ENCODE results near the gene MAZ.
A peak's percentile ranks its signal among the peaks of the same experiment; 100 is the strongest.
"Not testable (repeated sequence)": the region's sequence is repeated elsewhere in the genome, so short reads cannot be mapped to it uniquely, and the experiment has no call there.

MAZ gene

DNA sequence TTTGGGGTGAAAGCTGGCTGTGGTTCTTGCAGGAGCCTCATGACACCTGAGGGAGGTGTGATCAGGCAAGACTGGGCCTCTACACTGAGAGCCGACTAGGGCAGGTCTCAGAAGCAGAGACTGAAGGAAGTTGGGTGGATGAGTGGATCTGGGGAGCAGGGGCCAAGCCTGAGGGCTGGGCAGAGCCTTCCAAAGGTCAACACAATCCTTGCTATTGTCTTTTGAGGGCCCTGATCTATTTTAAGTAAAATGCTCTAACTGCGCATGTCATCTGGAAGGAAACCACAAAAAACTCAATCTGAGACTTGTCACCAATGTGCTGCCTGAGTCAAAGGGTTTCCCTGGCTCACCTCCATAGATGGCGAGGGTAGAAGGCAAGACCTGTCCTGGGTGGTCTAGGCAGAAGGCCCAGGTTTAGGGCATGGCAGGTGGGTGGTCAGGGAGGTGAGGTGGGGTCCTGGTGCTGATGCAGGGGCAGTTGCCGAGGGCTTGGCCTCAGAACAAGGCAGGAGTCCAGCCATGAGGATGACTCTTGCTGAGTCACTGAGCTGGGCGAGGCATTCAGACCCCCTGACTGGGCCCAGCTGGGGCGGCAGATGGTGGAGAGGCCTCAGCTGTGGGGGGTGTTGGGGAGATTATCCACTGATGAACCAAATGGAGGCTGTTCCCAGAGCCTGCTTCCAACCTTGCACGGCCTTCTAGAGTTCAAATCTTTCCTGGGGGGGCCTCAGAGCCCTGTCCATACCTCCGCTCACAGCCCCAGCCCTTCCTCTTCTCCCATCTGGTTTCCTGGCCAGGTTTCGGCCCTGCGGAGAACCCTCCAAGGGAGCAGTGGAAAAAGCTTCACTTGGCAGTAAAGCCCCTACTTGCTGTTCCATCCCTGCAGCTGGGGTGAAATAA, 19.1 kb downstream of the MAZ start:
- DNase-seq: no peak

DNA sequence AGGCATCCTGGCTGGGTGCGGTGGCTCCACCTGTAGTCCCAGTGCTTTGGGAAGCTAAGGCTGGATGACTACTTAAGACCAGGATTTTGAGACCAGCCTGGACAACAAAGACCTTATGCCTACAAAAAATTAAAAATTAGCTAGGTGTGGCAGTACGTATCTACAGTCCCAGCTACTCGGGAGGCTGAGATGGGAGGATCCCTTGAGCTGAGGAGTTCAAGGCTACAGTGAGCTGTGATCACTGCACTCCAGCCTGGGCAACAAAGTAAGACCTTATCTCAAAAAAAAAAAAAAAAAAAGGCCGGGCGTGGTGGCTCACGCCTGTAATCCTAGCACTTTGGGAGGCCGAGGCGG, 20.0 kb downstream of the MAZ start:
- DNase-seq: no peak

DNA sequence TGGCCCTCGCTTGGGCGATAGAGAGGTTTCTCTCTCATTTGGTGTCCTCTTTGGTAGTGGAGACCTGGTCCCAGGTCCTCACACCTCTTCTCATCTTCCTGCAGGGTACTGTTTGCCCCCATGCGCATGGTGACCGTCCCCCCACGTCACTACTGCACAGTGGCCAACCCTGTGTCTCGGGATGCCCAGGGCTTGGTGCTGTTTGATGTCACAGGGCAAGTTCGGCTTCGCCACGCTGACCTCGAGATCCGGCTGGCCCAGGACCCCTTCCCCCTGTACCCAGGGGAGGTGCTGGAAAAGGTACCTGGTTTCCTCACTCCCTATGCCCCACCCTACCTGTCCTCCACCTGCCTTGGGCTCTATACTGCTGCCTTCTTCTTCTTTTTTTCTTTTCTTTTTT, 24.4 kb downstream of the MAZ start:
- no peak for DNase-seq

DNA sequence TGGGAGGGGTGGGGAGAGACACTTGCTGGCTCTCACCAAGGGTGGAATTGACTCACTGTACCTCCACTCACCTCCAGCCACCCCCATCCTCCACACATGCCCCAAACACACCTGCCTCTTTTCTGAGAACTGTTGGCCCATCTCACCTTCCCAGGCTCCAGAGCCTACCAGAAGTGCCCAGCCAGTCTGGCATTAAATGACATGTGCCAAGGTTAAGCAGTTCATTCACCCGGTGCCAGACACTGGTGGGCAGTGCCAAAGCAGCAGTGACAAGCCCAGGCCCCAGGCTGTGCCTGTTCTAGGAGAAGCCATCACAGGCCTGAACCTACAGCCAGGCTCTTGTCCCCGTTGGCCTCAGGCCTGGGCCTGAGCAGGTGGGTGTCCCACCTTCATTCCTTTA, 25.2 kb downstream of the MAZ start:
- no peak for DNase-seq

DNA sequence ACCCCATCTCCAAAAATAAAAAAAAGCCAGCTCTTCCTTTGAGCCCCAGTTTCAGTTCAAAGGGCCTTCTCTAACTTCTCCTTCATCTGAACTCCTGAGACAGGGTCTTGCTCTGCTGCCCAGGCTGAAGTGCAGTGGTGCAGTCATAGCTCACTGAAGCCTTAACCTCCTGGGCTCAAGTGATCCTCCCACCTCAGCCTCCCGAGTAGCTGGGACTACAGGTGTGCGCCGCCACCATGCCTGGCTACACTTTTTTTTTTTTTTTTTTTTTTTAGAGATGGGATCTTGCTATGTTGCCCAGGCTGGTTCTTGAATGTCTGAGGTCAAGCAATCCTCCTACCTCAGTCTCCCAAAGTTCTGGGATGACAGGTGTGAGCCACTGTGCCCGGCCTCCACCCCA, 26.9 kb downstream of the MAZ start:
- not testable (repeated sequence) for DNase-seq

DNA sequence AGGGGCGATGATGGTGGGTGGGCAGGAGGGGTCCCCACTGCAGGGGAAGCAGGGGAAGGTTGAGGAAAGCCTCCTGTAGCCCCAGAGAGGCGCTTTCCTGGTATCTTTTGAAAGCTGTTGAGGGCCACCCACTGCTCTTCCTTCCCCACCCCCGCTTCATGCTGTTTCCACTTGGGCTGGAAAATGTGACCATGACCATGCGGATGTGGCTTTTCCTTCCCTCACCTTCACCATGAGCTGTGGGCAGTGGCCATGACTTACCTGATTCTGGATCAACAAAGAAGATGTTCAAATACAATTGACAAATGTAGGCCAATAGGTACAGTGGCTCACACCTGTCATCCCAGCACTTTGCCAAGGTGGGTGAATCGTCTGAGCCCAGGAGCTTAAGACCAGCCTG, 27.8 kb downstream of the MAZ start:
- DNase-seq: no peak

DNA sequence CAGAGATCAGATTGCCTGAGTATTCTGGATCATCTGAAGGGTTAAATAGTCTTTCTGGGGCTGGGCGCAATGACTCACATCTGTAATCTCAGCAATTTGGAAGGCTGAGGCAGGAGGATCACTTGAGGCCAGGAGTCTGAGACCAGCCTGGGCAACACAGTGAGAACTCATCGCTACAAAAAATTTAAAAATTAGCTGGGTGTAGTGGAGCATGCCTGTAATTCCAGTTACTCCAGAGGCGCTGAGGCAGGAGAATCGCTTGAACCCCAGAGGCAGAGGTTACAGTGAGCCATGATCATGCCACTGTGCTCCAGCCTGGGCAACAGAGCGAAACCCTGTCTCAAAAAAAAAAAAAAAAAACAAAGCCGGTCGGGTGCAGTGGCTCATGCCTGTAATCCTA, 29.6 kb downstream of the MAZ start:
- DNase-seq: no peak

DNA sequence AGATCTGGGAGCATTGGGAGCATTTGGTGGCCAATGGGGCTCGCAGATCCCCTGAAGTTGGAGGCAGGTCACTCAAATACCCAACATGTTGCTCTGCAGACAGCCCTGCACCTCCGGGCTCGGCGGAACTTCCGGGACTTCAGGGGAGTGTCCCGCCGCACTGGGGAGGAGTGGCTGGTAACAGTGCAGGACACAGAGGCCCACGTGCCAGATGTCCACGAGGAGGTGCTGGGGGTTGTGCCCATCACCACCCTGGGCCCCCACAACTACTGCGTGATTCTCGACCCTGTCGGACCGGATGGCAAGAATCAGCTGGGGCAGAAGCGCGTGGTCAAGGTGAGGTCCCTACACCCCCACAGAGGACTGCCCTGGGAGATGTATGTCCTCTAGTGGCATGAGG, 30.3 kb downstream of the MAZ start:
- DNase-seq: no peak

DNA sequence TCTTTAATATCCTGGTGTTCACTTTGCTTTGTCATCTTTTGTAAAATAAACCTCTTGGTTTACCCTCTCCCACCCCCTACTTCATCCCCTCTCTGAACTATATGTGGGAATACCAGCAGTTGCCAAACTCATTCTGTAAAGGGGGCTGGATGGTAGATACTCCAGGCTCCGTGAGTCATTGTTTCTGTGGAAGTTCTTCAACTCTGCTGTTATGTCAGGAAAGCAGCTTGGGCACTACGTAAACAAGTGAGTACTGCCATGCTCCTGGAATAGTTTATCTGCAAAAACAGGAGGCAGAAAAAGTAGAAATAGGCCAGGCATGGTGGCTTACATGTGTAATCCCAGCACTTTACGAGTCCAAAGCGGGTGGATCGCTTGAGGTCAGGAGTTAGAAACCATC, 31.5 kb downstream of the MAZ start:
- no peak for DNase-seq

DNA sequence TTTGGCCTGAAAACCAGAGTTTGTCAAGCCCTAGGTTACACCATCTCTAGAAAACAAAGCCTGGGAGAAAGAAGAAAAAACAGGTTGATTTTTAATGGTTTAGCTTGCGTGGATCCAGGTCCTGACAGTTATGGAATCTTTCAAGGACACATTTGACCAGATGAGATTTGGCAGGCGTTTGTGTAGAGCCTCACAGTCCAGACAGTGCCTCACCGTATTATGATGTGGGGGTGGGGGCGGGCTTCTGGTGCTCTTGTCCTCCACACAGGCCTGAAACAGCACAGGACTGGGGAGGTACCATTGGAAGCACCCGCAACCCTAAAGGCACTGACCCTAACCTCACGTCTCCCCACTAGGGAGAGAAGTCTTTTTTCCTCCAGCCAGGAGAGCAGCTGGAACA, 33.5 kb downstream of the MAZ start:
- no peak for DNase-seq

DNA sequence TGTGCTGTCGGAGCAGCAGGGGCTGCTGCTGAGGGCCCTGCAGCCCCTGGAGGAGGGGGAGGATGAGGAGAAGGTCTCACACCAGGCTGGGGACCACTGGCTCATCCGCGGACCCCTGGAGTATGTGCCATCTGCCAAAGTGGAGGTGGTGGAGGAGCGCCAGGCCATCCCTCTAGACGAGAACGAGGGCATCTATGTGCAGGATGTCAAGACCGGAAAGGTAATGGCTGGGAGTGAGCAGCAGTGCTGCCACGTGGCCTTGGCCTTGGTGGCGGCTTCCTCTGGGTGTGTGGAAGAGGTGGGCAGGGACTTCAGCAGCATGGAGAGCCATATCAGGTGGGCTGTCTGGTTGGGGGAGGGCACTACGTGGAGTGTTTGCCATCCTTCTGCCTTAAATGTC, 33.9 kb downstream of the MAZ start:
- no peak for DNase-seq

DNA sequence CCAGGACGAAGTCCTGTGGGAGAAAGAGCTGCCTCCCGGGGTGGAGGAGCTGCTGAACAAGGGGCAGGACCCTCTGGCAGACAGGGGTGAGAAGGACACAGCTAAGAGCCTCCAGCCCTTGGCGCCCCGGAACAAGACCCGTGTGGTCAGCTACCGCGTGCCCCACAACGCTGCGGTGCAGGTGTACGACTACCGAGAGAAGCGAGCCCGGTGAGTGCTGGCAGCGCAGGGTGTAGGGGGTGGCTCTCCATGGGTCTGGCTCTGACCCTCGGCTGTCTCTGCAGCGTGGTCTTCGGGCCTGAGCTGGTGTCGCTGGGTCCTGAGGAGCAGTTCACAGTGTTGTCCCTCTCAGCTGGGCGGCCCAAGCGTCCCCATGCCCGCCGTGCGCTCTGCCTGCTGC, 35.3 kb downstream of the MAZ start:
- DNase-seq: no peak

DNA sequence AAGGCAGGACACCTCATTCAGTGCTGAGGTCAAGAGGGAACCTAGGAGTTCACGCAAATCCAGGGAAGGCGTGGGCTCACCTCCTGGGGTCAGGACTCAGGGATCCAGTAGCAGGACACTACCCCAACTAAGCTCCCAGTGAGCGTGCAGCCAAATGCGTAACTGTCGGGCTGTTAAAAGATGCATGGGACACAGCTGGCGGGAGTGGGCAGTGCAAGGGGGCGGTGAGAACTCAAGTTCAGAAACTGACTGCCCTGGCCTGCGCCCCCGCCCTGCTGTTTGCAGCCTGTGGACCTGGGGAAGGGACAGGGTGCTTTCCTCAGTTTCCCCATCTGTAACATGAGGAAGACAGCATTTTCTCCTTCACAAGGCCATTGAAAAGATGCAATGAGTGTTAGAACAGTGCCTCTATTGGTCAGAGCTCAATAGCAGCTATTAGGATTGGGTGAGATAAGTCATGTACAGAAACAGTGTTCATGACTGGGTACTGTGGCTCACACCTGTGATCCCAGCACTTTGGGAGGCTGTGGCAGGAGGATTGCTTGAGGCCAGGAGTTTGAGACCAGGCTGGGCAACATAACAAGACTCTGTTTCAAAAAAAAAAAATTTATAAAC, 36.5 kb downstream of the MAZ start:
- no peak for DNase-seq

DNA sequence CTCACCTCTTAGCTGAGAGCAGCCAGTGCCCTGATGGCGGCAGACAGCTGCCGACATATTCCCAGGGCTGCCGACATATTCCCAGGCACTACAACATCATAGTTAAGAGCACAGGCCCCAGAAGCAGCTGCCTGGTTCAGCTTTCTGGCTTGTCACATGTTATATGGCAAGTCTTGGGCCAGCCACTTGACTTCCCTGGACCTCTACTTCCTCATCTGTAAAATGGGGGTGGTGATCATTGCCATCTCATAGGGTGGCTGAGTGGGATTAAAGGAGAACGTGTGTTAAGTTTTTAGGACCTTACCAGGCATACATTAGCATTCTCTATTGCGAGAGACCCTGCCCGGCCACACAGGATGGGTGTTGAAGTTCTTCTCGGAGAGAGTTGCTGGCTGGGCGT, 37.6 kb downstream of the MAZ start:
- DNase-seq: no peak

DNA sequence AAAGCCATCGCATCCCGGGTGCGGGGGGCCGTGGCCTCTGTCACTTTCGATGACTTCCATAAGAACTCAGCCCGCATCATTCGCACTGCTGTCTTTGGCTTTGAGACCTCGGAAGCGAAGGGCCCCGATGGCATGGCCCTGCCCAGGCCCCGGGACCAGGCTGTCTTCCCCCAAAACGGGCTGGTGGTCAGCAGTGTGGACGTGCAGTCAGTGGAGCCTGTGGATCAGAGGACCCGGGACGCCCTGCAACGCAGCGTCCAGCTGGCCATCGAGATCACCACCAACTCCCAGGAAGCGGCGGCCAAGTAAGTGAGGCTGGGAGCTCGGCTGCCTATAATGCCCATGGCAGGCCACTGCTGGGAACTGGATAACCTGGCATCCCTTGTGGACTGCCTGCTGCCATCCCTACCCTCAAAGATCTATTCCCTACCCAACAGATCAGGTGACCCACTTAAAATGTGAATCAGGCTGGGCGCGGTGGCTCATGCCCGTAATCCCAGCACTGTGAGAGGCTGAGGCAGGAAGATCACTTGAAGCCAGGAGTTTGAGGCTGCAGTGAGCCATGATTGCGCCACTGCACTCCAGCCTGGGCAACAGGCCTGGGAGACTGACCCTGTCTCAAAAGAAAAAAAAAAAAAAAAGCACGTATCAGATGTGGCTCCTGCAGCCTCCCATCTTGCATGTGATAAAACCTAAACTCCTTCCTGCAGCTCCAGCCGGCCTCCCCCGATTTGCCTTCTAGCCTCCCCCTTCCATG, 38.4 kb downstream of the MAZ start:
- DNase-seq: no peak

DNA sequence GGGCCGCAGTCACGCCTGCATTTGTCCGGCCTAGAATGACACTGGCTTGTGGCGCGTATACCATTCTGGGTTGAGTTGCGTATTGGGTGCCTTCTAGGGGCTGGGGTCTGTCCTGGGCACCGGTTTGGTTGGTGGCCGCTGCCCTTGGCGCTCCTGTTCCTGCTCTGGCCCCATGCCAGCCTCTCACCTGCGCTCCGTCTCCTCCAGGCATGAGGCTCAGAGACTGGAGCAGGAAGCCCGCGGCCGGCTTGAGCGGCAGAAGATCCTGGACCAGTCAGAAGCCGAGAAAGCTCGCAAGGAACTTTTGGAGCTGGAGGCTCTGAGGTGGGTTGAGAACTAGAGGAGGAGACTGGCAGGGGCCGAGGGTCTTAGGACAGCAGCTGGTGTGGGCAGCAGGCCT, 39.3 kb downstream of the MAZ start:
- DNase-seq: no peak

DNA sequence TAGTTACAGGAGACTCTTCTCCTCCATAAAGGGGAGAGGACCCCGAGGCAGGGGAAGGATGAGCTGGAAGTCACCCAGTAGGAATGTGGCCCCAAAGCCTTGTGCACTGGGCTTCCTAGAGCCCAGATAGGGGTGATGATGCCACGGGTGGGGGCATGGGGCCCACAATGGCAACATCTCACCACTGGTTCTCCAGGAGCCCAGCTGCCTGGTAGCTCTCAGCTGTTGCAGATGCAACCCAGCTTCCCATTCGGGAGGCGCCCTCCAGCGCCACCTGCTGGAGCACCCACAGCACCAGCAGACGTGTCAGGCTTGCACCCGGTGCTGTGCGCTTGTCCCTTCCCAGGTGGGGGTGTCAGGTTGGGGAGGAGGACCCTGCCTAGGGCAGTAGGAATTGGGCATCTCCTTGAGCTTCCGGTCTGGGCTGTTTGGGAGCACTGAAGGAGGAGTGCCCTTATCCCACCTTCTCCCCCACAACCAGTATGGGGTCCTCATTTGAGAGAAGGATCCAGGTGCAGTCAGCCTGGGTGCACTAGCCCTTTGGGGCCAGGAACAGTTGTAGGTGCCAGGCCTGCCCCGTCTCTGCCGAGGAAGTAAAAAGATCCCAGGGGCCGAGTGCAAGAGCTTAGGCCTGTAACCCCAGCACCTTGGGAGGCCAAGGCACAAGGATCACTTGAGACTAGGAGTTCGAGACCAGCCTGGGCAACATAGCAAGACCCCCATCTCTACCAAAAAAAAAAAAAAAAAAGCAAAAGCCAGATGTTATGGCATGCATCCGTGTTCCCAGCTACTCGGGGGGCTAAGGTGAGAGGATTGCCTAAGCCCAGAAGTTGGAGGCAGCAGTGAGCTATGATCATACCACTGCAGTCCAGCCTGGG, 42.3 kb downstream of the MAZ start:
- peak; percentile 4 for DNase-seq

DNA sequence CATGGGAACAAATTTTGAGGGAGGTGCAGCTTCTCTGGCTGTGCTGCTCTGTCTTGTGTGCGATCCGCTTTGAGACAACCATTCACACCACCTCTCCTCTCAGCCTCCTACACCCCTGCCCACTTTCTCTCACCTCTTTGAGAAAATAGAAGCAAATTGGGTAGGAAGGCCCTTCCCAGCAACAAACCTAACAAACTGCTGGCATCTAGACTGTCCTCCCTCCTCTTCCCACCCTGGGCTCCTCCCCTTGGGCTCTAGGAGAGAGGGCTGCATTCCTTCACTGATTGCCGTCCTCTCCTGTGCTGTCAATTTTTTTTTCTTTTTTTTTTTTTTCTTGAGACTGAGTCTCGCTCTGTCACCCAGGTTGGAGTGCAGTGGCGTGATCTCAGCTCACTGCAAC, 43.2 kb downstream of the MAZ start:
- DNase-seq: no peak

DNA sequence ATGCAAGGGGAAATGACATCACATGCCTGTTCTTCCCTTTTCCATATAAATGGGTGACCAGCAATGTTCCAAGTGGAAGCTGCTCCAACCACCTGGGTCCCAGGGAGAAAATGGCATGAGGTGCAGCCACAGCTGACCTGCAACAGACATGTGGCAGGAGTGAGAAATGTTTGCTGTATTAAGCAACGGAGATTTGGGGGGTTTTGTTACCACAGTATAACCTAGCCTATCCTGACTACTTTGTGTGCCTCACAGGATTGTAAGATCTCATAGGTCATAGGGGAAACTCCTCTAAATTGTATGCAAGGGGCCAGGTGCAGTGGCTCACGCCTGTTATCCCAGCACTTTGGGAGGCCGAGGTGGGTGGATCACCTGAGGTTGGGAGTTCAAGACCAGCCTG, 44.7 kb downstream of the MAZ start:
- DNase-seq: no peak

DNA sequence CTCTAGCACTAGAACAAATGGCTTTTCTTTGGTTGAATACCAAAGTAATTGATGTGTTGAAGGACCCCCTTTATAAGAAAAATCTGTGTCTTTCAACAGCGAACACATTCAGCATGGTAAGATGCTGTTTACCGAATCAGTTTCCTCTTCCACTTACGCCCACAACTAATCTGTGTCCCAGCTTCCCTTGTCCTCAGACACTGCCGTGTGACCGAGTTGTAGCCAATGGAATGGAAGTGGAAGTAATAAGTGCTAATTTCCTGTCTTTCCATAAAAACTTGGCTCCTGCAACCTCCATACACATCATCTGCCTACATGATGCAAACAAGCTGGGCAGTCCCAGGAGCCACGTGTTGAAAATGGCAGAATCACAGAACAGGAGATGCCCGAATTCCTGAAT, 46.3 kb downstream of the MAZ start:
- DNase-seq: no peak

DNA sequence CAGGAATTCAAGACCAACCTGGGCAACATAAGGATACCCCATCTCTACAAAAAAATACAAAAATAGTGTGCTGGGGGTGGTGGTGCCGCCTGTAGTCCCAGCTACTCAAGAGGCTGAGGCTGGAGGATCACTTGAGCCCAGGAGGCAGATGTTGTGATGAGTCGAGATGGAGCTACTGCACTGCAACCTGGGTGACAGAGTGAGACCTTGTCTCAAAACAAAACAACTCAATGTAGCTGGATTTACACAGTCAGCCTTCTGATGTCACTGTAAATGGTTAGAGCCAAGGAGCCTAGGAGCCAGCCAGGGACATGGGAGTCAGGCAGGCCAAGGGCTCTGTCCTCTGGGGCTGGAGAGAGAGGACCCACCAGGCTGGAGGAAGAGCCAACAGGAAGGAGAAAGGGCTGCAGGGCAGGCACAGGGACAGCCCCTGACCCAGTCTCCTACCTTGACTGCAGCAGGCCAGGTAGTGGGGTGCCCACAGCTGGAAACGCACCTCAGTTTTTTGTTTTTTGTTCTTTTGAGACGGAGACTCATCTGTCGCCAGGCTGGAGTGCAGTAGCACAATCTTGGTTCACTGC, 48.3 kb downstream of the MAZ start:
- no peak for DNase-seq

DNA sequence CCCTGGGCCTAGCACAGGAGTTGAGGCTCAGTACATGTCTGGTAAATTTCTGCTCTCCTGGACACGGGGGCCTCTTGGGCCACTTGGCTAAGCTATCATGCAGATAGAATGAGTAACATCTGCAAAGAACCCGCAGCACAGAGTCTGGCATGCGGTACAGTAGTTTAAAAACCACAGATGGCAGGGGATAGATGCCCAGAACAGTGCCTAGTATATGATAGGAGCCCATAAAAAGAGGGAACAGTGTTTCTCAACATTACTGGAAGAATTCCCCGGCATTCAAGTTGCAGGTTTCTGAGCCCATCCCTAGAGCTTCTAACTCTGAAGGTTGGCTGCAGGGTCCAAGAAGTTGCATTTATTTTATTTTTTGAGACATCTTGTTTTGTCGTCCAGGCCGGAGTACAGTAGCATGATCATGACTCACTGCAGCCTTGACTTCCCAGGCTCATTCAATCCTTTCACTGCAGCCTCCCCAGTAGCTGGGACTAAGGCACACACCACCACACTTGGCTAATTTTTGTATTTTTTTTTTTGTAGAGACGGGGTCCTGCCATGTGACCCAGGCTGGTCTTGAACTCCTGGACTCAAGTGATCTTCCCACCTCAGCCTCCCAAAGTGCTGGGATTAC, 50.9 kb downstream of the MAZ start:
- DNase-seq: no peak
